GM20000 (cell line): ENCODE measurements around the gene ATRAID.
A peak's percentile ranks its signal among the peaks of the same experiment; 100 is the strongest.

Experiments used
- DNase-seq: peaks from one replicate; pipeline ENCODE4 v3.0.0; 2012; ENCODE audit warnings: low spot score
- CTCF ChIP-seq: IDR thresholded peaks from 2 replicates; pipeline ENCODE4 v1.5.1; 2012; ENCODE audit warnings: mild to moderate bottlenecking, control low read depth; ENCODE audit errors: extremely low read depth, missing control alignments

The ATRAID gene

GRCh38 chr2:27256855-27257454 lies 45.1 kb downstream of the ATRAID start:
- no peak for DNase-seq
- TF ChIP-seq CTCF, result no peak

- DNase-seq, result no peak
- TF ChIP-seq CTCF, result no peak
Measured at GRCh38 chr2:27258051-27258450, 46.2 kb downstream of the ATRAID start.

- DNase-seq, result no peak
- TF ChIP-seq CTCF, result no peak
Measured at GRCh38 chr2:27261241-27261925, 49.5 kb downstream of the ATRAID start.

DNA sequence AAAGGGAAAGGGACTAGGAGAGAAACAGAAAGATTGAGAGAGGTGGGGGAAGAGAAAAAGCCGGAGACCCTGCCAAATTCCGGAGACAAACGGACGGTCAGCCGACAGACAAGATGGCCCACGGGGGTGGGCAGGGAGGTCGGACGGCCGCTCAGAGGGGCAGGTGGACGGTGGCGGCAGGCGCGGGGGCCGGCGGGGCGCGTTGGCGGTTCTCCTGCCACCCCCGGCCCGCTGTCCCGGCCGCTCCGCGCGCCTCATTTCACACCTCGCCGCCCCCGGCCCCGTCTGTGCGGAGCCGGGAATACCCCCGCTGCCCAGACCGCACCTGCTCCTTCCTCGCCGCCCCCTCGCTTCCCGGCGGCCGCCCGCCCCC lies 50.1 kb downstream of the ATRAID start:
- TF ChIP-seq CTCF, result no peak

DNA sequence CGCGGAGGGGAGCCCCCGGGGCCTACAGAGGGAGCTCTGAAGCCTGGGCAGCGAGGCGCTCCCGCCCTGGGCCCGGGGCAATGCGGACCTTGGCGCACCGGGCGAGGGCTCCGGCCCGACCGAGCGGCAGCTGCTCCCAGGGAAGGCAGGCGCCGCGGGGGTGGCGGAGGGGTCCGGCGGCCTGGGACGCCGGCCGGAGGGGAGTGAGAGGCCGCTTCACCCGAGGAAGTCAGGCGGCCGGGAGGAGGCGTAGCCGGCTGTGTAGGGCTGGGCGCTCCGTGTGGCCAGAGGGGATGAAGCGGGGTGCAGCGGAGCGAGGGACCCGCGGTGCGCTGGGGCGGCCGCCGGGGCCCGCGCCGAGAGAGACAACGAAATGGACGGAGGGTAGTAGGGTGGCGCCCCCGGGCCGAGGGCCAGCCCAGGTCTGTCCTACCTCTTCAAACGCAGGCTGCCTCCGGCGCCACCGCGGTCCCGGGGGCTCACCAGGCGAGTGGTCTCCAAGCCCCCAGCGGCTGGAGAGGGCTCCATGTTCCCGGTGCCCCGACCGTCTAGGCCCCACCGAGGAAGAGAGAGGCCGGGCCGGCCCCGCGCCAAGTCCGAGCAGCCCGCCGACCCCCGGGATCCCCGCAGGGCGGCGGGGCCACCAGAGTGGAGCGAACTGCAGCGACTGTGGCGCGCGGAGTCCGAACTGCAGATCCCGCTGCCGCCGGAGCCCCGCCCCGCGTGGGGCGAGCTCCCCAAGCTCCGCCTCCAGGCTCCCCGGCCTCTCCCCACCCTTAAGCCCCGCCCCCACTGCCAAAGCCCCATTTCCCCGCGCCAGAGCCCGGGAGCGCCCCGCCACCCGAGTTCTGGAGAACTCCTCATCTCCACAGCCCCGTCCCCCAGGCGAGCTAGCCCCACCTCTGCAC lies 50.8 kb downstream of the ATRAID start, which contains the start of gene SLC30A3:
Gene SLC30A3, minus strand, starts transcription at position 669 of the 908 bp plus-strand sequence. Its CDS starts 141 bp downstream, at position 528.
- peak; percentile 94 for DNase-seq
- no peak for TF ChIP-seq CTCF

More for the DNA sequence above, 50.1 kb downstream of the ATRAID start:
- no peak for DNase-seq

- DNase-seq, result peak; percentile 65
- TF ChIP-seq CTCF, result no peak
Measured at GRCh38 chr2:27263287-27264252, 51.7 kb downstream of the ATRAID start.
